ENCODE results near the gene VSTM5.
"Not testable (repeated sequence)": the region's sequence is repeated elsewhere in the genome, so short reads cannot be mapped to it uniquely, and the experiment has no call there.

VSTM5 gene

DNA sequence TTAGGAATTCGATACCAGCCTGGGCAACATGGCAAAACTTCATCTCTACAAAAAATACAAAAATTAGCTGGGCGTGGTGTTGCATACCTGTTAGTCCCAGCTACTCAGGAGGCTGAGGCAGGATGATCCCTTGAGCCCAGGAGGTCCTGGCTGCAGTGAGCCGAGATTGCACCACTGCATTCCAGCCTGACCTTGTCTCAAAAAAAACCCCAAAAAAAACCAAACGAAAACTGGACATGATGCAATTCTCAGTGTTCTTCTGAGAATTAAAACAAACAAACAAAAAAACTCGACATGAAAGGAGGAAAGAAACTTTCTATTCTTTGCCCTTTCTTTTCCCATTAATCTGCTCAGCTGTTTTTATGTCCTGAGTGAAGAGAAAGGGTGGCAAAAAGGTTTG, 58.9 kb downstream of the VSTM5 start:
- Mint-ChIP-seq H3K9me3 (ENCODE audit: low read depth) (no peaks in the 10 kb centered on the region), H3K4me1 (ENCODE audit: low read depth) (peaks cover 26% of the 10 kb centered on the region), H3K27me3 (no peaks in the 10 kb centered on the region), H3K36me3 (peaks cover 11% of the 10 kb centered on the region), H3K27ac (no peak overlapping the region), H3K4me3 (no peak overlapping the region)

DNA sequence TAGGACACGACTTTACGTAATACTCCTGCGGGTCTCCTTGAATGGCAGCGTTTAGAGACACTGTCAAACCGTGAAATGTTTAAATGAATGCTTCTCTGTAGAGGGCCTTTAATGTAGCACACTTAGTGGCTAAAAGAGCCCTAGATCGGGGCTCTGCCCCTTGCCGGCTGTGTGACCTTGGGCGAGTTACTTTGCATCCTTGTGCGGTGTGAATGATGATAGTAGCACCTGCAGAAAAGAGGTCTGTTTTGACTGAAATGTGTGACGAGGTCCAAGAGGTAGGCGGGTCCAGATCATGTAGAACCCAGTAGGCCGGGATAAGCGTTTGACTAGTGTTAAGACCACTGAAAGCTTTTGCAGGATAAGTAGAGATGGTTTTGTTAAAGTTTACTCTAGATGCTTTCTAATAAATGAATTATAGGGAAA, 65.5 kb downstream of the VSTM5 start:
- peaks cover 43% of the 10 kb centered on the region for H3K4me1 Mint-ChIP-seq (ENCODE audit: low read depth)
- peak overlapping the region; percentile 100 for H3K4me3 Mint-ChIP-seq
- H3K27me3 Mint-ChIP-seq: no peaks in the 10 kb centered on the region
- H3K27ac Mint-ChIP-seq: peak overlapping the region; percentile 97
- H3K36me3 Mint-ChIP-seq: peaks cover 10% of the 10 kb centered on the region
- H3K9me3 Mint-ChIP-seq (ENCODE audit: low read depth): no peaks in the 10 kb centered on the region

DNA sequence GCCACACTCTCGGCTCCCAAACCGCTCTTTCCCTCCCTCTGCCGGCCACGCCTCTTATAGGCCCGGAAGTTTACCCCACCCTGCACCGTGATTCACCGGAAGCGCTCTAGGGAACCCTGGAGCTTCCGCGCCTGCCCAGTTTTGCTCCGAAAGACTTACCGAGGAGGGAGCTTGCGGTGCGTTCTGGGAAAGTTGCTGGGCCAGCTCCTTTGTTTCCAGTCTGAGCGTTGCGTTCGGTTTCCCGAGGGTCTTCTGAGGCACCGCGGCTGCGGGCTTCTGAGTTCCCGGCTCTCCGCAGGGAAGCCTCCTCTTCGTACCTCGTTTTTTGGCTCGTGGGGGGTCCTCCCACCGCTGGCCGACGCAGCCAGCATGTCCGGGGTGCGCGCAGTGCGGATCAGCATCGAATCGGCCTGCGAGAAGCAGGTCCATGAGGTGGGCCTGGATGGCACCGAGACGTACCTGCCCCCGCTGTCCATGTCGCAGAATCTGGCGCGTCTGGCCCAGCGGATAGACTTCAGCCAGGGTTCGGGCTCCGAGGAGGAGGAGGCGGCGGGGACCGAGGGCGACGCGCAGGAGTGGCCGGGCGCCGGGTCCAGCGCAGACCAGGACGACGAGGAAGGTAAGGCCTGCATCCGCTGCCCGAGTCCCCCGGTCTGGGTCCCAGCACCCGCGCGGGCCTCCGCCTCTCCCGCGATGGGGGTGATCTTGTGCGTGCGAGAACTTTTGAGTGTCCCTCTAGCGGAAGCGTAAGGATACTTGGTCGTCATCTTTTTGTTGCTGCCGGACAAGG, 66.1 kb downstream of the VSTM5 start, which contains the start of gene MED17:
Gene MED17, plus strand, starts transcription at position 138 of the 790 bp plus-strand sequence. Its CDS starts 232 bp downstream, at position 370.
- peaks cover 43% of the 10 kb centered on the region for H3K4me1 Mint-ChIP-seq (ENCODE audit: low read depth)
- peak within 1 kb of the TSS; percentile 97 for H3K27ac Mint-ChIP-seq
- no peaks in the 10 kb centered on the region for H3K27me3 Mint-ChIP-seq
- peaks cover 10% of the 10 kb centered on the region for H3K36me3 Mint-ChIP-seq
- peak within 1 kb of the TSS; percentile 100 for H3K4me3 Mint-ChIP-seq
- no peaks in the 10 kb centered on the region for H3K9me3 Mint-ChIP-seq (ENCODE audit: low read depth)

DNA sequence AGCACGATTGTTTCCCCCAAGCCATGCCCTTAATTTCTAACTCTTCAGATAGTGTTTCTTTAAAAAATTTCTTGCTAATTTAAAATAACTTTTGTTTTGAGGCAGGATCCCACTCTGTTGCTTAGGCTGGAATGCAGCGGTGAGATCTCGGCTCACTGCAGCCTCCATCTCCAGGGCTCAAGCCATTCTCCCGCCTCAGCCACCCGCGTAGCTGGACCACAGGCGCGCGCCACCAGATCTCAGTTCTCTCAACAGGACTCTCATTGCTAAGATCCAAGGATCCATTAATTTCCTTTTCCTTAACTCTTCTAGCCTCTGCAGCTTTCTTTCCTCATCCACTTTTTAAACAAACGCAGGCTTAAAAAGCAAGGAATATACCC, 66.7 kb downstream of the VSTM5 start:
- H3K36me3 Mint-ChIP-seq: peaks cover 9% of the 10 kb centered on the region
- H3K4me1 Mint-ChIP-seq (ENCODE audit: low read depth): peaks cover 41% of the 10 kb centered on the region
- no peaks in the 10 kb centered on the region for H3K9me3 Mint-ChIP-seq (ENCODE audit: low read depth)
- no peaks in the 10 kb centered on the region for H3K27me3 Mint-ChIP-seq
- peak overlapping the region; percentile 100 for H3K4me3 Mint-ChIP-seq
- H3K27ac Mint-ChIP-seq: peak overlapping the region; percentile 97

DNA sequence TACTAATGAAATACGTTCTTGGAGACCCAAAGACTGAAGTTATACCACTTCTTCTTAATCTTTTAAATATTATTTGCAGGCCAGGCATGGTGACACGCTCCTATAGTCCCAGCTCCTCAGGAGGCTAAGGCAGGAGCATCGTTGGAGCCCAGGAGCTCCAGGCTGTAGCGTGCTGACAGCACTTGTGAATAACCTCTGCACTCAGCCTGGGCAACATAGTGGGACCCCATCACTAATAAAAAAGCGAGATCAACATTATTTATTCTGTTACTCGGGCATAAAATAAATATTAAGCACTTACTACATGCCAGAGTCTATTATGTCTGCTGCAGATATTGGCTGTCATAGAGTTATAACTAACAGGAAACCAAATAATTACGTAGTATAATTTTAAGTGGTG, 67.1 kb downstream of the VSTM5 start:
- Mint-ChIP-seq H3K36me3 (peaks cover 7% of the 10 kb centered on the region), H3K4me1 (ENCODE audit: low read depth) (peaks cover 39% of the 10 kb centered on the region), H3K9me3 (ENCODE audit: low read depth) (no peaks in the 10 kb centered on the region), H3K27ac (peak overlapping the region; percentile 28), H3K27me3 (no peaks in the 10 kb centered on the region), H3K4me3 (peak overlapping the region; percentile 100)

DNA sequence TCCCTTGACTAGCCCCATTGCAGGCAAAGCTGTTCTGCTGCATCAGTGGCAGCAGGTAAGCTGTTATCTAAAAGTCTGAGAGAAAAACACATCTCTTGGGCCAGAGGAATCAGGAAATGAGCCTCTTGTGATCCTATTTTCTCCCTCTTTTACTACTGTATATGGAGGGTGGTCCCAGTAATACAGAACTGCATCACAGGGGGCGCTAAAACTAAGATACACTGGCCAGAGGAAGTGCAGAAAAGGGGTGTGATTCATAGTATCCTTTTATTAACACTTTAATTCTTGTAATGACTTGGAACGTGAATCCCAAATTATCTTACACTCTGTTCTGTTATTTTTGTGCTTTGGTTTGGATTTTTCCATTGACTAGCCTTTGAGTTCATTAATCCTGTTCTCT, 75.1 kb downstream of the VSTM5 start:
- Mint-ChIP-seq H3K9me3 (ENCODE audit: low read depth) (no peaks in the 10 kb centered on the region), H3K27me3 (no peaks in the 10 kb centered on the region), H3K4me1 (ENCODE audit: low read depth) (no peaks in the 10 kb centered on the region), H3K27ac (no peak overlapping the region), H3K36me3 (no peaks in the 10 kb centered on the region), H3K4me3 (no peak overlapping the region)

DNA sequence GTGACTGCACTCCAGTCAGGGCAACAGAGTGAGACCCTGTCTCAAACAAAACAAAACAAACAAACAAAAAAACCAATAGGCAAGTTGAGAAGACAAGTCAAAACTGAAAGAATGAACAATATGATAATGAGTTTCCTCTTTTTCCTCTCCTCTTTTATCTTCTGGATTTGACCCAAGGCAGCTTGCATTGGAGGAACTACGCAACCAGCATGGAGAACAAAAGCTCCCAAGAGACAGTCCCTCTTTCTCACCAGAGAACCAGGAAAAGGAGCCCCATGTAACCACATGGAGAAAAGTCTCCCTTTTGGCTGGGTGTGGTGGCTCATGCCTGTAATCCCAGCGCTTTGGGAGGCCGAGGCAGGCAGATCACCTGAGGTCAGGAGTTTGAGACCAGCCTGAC, 75.9 kb downstream of the VSTM5 start:
- not testable (repeated sequence) for H3K9me3 Mint-ChIP-seq (ENCODE audit: low read depth); H3K4me3 Mint-ChIP-seq

DNA sequence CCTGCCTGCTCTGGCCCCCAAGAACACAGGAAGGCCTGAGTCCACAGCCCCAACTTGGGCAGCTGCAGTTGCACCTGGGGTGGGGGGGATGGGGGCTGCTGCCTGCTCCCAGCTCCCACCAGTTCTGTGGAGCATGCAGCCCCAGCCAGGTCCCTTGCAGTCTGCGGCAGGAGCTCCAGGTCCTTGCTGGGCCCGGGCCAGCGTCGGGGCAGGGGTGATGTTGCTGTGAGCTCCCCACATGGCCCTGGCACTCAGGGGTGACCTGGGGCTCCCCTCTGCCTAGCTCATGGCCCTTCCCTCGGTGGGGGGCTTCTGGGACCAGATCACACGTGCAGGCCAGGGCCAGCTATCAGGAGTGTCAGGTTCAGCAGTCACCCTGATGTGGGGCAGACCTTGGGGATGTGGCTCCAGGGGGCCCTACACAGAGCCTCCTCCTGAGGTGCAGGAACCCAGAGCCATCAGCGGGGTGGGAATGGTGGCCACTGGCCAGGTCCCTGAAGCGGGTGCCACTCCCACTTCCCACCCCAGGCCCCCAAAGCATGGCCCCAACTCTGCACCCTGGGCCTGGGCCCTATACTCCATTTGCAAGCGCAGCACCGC, 76.7 kb downstream of the VSTM5 start:
- Mint-ChIP-seq H3K36me3 (no peaks in the 10 kb centered on the region), H3K9me3 (ENCODE audit: low read depth) (no peaks in the 10 kb centered on the region), H3K4me1 (ENCODE audit: low read depth) (no peaks in the 10 kb centered on the region), H3K27me3 (no peaks in the 10 kb centered on the region), H3K27ac (no peak overlapping the region), H3K4me3 (no peak overlapping the region)

More for the DNA sequence above, 75.9 kb downstream of the VSTM5 start:
- H3K27me3 Mint-ChIP-seq; H3K27ac Mint-ChIP-seq; H3K4me1 Mint-ChIP-seq (ENCODE audit: low read depth); H3K36me3 Mint-ChIP-seq: not testable (repeated sequence)

DNA sequence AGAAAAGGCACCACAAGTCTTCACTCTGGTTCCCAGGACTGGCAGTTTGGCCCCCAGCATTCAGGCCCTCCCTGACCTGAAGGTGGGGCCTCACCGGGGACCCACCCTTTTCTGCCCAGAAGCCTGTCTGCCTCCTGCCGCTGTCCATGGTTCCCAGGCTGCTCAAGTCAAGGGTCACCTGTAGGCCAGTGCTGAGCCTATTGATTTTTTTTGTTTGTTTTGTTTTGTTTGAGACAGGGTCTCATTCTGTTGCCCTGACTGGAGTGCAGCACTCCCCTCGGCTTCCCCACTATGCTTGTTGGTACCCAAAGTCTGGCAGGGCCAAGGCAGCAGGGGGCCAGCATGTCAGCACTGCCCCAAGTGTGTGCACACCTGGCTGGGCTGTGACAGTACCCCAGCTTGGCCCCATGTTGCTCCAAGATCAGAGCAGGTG, 77.4 kb downstream of the VSTM5 start:
- Mint-ChIP-seq H3K4me1 (ENCODE audit: low read depth) (no peaks in the 10 kb centered on the region), H3K9me3 (ENCODE audit: low read depth) (no peaks in the 10 kb centered on the region), H3K27ac (no peak overlapping the region), H3K36me3 (no peaks in the 10 kb centered on the region), H3K27me3 (no peaks in the 10 kb centered on the region), H3K4me3 (no peak overlapping the region)

DNA sequence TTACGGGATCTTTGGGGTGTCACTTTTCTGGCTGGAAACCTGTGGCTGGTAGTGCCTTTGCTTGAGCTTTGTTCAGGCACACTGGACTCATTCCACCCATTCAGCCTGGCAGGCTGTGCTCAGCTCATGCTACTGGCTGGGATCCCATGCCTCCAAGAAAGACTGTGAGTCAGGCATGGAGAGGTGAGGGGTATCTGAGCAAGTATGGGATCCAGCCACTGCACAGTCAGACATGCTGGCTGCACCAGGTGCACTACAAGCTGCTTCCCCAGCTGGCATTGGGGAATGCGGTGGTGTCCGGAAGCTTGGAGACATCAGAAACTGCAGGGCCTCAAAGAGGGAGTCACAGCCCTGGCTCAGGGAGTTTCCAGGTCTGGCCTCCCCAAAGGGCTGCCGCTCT, 78.3 kb downstream of the VSTM5 start:
- Mint-ChIP-seq H3K9me3 (ENCODE audit: low read depth) (no peaks in the 10 kb centered on the region), H3K27ac (no peak overlapping the region)

DNA sequence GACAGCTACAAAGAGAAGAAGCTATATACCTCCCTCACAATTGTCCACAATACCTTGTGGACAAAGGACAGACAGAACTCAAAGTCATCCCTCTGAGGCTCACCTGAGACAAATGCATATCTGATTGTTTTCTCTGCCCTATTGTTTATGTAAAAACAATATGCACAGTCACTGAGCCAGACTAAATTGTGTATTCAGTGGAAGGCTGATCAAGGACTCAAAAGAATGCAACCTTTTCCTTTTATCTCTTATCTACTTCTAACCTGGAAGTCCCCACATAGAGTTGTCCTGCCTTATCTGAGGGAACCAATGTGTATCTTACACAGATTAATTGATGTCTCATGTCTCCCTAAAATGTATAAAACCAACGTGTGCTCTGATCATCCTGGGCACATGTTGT, 80.3 kb downstream of the VSTM5 start:
- Mint-ChIP-seq H3K27ac (no peak overlapping the region), H3K36me3 (no peaks in the 10 kb centered on the region), H3K4me3 (no peak overlapping the region), H3K4me1 (ENCODE audit: low read depth) (no peaks in the 10 kb centered on the region), H3K27me3 (no peaks in the 10 kb centered on the region), H3K9me3 (ENCODE audit: low read depth) (no peaks in the 10 kb centered on the region)

More for the DNA sequence above, 78.3 kb downstream of the VSTM5 start:
- Mint-ChIP-seq H3K4me1 (ENCODE audit: low read depth) (no peaks in the 10 kb centered on the region), H3K27me3 (no peaks in the 10 kb centered on the region), H3K4me3 (no peak overlapping the region), H3K36me3 (no peaks in the 10 kb centered on the region)
